Adrenal gland (tissue), 5 donors: ENCODE measurements around the gene KLF4.

Source experiments
- POLR2A ChIP-seq, 2 donors: fragments of 450-650 bp; IDR thresholded peaks; one replicate each; pipeline ENCODE4 v1.6.1; 2017; ENCODE audit warnings: antibody characterized with exemption in 2 of 2, mild to moderate bottlenecking in 2 of 2, moderate library complexity in 1 of 2
- TF ChIP-seq, protein P1 (sequence below), 6 experiments: fragments of 450-650 bp in 4 of 6; fragments of 200-600 bp in 2 of 6; sonication (generic) in 1 of 6; IDR thresholded peaks; 1 replicate in 5 of 6; 2 replicates in 1 of 6; pipeline versions ENCODE4 v1.5.1 to v1.8.0; 2016 to 2021; ENCODE audit warnings: antibody characterized with exemption in 6 of 6, mild to moderate bottlenecking in 2 of 6, moderate library complexity in 1 of 6
- donor health status: DM: no; HTN: no; CAD: no.

GRCh38 chr9:107489144-107489673 lies 360 bp downstream of the KLF4 start:
- TF ChIP-seq, protein P1, sequence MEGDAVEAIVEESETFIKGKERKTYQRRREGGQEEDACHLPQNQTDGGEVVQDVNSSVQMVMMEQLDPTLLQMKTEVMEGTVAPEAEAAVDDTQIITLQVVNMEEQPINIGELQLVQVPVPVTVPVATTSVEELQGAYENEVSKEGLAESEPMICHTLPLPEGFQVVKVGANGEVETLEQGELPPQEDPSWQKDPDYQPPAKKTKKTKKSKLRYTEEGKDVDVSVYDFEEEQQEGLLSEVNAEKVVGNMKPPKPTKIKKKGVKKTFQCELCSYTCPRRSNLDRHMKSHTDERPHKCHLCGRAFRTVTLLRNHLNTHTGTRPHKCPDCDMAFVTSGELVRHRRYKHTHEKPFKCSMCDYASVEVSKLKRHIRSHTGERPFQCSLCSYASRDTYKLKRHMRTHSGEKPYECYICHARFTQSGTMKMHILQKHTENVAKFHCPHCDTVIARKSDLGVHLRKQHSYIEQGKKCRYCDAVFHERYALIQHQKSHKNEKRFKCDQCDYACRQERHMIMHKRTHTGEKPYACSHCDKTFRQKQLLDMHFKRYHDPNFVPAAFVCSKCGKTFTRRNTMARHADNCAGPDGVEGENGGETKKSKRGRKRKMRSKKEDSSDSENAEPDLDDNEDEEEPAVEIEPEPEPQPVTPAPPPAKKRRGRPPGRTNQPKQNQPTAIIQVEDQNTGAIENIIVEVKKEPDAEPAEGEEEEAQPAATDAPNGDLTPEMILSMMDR (IDR thresholded peaks at IDR 0.05): no peak
- TF ChIP-seq POLR2A (IDR thresholded peaks at IDR 0.05): no peak
